HUDEP-2 (cell line): ENCODE data around the gene ZBTB7B.

ENCODE experiments used
- DNase-seq, 76 experiments: peaks; one replicate each; lab custom pipeline; 2025; ENCODE audit not compliant: unreplicated experiment in 76 of 76; lab: John Stamatoyannopoulos, UW

The ZBTB7B gene

DNA sequence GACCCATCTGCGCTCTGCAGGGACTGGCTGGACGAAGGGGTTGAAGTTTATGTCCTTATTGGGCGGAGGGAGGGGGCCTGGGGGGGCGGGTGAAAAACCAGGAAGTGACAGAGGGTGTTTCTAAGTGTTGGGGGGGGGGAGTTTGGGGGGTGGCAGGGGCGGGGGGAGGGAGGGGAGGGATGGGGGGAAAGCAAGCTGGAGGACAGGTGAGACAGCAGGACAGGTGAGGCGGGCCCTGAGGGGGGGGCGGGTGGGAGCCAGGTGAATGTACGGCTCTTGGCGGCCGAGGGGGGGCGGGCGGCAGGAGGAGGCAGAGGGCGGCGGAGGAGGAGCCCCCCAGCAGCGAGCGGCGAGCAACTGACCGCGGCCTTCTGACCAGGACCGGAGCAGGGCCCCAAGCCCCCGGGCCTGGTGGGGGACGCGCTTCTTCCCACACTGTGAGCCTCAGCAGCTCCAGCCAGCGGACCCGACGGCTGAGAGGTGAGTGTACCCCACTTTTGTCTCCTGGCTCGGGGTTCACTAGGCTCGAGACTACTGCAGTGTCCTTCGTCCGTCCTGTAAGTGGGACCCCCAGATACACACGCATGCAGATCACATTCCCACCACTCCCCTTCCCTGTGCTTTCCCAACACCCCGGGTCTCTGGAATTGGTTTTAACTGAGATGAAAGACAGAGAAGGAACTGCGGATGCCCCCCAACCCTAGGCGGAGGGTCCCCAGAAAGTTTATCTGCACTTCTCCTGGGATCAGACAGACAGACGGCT, at the start of gene ZBTB7B:
TSS of gene ZBTB7B (plus strand) at position 339 of the 763 bp plus-strand sequence. CDS start 11,859 bp downstream, outside the sequence.
- peak in 23 of 76 experiments; percentile 17 to 82 (median 61) for DNase-seq

DNA sequence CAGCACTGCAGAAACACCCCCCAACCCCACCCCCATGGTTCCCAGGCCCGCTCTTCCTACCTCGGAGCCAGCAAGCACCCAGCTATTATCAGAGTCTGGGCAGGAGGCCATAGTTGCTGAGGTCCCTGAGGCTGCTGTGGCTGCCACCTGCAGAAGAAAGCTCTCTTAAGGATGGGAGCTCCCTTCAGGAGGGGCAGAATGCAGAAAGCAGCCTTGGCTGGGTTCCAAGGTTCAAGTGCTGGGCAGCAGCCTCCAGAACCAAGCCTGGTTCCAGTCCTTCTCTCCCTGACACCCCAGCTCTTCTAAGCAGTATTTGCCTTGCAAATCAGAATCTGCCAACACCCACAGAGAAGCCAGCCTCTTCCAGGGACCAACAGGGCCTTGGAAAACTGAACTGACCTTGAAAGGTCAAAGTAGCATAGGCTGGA, 49.0 kb upstream of the ZBTB7B start:
- no peak for DNase-seq

DNA sequence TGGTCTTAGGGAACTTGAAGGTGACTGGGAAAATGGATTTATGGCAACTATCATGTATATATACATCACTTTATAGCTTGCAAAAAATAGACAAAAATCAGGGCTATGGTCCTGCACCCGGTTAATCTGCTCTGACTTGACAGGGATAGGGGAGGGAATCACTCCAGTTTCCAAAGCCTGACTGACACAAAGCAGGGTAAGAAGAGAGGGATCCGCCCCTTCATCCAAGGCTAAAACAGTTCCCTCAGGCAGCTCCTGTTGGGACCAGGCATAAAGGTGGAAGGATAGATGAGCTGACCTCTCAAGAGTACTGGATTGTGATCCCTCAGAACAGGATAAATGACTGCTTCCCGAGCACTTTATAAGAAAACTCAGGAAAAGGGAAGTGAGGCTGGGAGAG, 48.1 kb upstream of the ZBTB7B start:
- no peak for DNase-seq

DNA sequence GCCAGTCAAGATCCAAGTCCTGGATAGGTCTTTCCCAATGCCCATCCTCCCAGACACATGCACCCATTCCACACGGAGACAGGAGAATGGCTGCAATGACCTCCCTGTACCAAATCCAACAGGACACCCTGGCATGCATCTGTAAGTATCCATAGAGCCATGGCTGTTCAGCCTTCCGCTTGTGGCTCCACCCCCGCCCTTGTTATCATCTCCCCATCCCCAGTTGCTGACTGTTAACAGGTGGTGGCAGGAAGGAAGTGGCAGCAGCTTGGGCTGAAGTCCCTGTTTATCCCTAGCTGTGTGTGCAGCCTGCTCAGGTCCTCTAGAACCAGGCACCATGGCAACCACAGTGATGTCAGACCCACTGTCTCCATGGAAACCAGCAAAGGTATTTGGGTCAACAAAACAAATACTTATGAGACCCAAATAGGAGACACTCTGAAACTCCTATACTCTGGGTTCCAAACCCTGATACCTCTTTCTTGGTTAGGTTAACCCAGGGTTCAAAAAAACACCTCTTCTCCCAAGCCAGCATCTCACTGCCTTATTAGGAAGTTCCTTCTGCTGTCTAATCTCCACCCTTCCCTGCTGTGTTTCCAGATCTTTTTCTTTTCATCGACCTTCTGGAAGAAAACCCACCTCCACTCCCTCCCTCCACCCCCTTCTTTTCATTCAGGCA, 47.4 kb upstream of the ZBTB7B start:
- peak in 44 of 76 experiments; percentile 4 to 73 (median 34) for DNase-seq

DNA sequence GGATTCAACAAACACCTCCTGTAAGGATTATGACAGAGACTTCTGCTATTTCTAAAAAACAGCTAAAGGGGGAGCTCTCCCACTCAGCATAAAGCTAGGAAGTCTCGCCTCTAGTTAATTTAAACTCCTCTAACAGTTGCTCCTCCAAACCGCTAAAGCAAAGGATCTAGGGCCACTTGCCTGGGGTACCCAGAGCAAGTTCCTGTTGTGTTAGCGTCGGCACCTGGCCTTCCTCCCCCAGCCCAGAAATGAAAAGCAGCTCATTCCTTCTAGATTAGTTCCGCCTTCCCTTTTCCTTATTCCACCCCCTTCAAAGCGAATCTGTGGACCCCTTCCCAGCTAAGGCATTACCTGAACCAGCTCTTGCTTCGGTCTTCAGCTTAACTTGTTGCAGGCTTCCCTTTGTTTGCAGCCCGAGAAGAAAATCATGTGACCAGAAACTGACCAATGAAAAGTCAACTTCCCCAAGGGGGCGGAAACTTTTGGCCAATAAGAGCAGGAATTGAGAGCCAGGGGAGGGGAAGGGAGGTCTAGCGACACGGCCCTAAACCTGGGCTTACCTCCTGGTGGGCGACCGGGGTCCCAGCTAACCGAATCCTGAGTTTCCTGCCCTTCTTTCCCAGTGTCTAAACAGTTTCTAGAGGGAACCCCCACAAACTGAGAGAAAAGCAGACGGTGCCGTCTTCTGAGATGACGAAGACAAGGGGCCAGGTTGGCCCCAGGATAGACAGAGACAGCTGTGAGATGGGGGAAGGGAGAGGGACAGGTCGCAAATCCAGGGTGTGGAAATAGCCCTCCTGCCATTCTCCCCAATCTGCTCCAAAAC, 46.7 kb upstream of the ZBTB7B start, which contains the start of gene PBXIP1:
TSS of gene PBXIP1 (minus strand) at position 382 of the 826 bp plus-strand sequence. CDS start 2,378 bp downstream, outside the sequence.
- peak in 71 of 76 experiments; percentile 7 to 90 (median 71) for DNase-seq

DNA sequence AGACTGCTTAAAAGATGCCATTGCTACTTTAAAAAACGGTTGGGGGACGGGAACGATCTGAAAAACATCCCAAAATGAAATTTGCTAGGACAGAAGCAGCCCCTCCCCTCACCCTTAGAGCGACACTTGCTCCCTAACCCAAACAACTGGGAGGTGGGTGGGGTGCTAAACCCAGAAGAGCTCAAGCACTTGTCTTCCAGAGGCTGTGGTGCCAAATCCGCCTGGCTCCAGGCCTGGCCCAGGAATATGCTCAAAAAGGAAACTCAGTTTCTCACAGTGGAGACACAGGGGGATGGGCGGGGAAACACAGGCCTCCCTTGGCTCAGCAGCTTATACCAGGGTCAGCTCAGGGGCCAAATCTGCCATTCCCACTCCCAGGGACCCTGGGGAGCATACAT, 46.1 kb upstream of the ZBTB7B start:
- no peak for DNase-seq

DNA sequence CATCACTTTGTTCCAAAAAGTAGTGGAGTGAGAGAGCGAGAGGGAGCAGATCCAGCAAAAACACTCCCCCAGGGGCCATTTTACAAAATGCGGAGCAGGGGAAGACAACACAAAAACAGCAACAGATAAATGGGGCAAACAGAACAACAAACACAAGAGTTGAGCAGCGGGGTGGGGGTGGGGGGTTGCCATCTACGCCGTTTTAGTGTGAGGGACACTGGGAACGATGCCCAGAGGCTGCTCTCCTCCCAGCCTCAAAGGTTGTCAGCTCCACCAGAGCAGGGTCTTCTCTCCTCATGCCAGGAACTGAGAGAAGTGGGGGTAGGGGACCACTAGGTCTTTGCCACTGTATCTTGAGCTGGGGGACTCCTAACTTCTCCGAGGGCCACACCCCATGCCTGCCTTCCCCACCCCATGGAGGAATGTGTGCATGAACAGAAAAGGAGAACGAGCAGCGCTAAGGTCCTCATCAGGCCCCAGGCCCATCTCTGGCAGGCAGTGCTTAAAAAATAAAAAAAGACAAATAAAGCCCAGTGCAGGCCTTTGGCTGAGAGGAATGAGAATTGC, 45.4 kb upstream of the ZBTB7B start:
- peak in 15 of 76 experiments; percentile 6 to 40 (median 14) for DNase-seq

DNA sequence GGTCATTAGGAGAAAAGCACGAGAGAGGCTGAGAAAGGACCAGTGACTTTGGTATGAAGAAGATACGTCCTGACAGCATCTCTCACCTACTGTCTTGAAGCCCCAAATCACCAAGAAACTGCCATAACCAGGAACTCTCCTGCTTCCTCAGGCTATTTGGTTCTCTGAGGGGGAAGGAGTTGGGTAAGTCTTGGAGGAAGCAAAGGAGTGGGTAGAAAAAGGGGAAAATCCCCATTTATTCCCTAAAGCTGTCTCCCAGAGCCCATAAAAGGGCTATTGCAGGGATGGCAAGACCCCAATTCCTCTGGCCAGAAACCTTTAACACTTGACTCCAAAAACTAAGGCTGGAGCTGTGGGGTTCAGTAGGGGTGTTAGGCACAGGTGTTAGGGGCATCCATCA, 44.6 kb upstream of the ZBTB7B start:
- DNase-seq: no peak

DNA sequence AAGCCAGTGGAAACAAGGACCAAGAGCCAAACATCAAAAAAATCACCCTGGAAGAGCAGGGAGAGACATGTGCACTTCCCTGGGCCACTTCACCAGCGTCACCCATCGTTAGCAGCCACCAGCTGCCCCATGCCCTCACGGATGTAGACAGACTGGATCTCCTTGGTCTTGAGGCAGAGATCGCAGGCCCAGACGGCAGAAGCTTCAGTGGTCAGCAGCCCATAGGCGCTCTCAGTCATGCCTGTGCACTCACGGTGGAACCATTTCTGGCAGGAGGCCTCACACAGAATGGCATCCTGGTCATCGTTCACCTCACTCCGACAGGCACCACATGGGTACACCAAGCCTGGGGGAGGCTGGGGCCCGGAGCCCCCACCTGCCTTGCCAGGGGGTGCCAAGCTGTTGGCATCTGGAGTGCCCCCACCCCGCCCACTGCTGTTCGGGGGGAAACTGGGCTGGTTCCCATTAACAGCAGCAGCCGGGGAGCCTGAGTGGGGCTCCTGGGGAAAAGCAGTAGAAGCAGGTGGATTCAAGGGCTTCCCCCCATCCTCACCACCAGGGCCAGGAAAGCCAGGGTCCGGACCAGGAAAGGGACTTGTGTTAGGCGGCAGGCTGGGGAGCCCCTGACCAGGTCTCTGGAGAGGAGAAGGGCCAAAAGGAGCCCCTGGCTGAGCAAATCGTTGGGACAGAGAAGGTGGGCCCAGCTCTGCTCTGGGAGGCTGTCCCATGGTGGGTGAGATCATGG, 43.7 kb upstream of the ZBTB7B start:
- DNase-seq: no peak

DNA sequence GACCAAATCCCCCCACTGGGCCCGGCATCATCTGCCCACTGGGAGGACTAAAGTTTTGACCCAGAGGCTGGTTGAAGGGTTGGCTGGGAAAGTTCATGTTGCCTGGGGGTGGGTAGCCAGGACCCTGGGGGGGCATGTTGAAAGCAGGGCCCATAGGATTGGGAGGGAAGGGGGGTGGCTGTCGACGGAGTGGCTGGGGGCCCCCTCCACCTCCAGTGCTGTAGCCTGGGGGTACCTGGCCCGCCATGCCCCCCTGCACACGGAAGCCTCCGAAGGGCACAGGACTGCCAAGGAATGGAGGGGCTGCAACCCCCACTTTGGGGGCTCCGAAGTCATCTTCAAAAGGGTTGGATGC, 43.2 kb upstream of the ZBTB7B start:
- no peak for DNase-seq

DNA sequence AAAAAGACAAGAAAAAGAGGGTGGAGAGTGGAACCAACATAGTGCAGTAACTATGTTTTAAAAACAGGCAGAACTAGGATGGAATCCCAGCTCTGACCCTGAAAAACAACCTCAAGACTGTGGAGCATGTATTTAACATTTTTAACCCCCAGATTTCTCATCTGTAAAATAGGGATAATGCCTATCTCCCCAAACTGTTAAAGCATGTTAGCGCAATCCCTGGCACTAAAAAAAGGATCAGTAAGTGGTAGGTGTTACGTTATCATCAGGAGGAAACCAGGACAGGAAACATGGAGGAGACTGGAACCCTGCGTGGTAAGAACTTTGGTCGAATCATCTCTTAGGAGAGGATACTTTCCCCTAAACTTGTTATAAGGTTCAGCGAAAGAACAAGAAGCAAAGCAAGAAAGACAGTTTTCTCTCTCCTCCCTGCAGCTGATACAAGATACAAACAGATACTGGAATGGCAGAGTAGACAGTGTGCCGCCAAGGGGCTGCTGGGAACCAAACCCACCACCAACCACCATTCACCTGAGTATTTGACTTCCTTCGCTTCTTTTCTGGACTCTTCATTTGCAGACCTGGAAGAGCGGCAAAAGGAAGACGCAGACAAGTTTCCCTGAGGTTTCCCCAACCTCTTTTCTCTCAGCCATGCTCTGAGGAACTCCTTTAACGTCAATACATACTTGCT, 42.0 kb upstream of the ZBTB7B start:
- no peak for DNase-seq

DNA sequence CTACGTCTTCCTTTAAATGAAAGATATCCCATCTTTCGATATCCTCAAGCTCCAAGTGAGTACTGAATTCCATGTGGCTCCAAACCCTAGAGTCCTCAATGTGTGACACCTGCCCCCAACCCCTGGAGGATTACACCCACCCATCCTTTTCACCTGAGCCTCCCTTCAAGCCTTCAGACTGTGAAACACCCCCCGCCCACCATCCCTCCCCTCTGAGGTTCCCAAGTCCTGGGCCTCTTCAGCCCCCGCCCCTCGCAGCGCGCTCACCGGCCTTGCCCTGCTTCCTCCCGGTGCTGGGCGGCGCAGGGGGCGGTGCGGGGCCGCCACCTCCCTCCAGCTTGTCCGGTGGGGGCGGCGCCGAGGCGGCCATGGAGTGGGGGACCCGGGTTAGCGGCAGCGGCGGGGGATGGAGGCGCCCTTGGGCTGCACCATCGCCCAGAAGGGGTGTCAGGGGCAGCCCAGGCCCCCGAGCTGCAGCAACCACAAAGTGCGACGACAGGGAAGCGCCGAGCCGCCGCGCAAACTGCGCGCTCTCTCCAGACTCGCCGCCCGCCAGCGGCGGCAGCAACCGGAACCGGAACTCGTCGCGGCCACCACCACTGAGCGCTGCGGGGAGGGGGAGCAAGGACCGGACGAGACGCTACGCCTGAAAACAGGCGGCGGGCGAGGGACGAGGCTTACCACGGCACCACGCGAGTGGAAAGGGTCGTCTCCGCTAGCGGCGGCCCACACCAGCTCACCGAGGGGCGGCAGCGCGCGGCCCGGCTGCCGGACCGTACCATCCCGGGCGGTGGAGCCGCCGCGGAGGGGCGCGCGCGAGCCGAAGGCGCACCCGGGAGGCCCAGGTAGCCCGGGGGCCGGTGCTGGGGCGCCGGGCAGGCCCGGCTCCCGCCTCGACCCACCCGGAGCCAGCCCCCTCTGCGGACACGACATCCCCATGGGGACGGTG, 41.1 kb upstream of the ZBTB7B start, which contains the start of gene PYGO2:
TSS of gene PYGO2 (minus strand) at position 576 of the 949 bp plus-strand sequence. CDS start at position 370, 206 bp downstream.
- peak in 67 of 76 experiments; percentile 22 to 81 (median 63) for DNase-seq

DNA sequence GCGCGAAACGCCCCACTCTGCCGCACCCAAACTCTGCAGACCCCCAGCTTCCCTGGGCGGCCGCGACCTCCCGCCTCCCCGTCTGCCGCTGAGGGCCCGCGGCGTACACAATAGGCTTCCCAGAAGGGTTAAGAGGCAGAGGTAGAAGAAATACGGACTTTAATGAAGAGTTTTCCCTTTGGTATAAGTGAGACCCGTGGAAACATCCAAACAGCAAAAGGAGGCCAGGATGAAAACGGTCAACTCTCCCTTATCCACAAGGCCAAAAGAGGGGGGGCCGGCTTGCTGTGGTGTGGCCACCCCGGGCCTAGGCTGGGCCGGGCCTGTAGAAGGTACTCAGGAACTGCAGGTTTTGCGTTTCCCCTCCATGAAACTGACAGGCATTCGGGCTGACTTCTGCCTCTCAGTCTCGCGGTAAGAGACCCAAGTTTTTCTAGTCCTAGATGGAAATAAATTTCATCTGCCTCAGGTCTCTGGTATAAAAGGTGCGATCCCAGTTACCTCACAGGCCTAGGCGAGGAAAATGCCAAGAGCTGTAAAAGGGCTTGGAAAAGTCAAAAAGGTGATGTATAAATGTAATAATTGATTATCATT, 40.3 kb upstream of the ZBTB7B start:
- DNase-seq: peak in 18 of 76 experiments; percentile 3 to 79 (median 34)

DNA sequence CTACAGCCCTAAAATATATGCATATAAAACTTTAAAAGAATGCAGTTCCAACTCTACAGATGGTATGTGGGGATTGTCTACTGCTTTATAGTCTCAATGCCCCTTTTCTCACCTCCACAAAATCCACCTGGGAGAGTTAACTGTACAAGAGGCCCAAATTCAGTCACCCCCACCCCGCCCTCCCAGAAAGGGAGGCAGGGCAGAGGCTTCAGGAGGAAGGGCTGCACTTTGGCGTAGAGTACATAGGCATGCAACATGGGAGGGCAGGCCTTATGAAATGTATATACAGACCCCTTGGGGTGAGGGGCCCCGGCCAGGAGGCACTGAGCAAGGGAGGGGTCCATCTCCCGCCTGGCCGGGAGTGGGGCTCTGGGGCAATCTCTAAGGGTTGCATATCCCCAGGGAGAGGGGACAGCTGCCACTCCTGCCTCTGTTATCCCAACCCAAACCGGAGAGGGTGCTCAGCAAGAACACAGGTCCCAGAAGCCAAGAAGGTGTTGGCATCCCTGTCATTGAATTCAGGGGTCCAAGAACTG, 39.7 kb upstream of the ZBTB7B start:
- DNase-seq: no peak

DNA sequence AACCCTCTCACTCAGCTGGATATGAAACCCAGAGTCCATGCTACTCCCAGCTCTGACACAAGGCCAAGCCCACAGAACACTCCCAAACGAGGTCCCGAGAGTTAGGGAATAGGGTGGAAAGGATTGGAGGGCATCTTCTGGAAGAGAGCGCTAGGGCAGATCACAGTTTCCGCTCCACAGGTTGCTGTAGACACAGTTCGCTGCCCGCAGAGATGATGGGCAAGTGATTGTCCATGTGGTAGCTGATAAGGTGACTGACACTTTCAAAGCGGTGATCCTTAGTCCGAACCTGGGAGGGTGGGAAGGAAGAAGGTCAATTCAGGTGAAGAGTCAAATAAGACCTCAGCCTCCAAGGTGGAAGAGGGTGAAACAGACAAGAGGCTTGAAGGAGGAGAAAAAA, 39.0 kb upstream of the ZBTB7B start:
- no peak for DNase-seq

DNA sequence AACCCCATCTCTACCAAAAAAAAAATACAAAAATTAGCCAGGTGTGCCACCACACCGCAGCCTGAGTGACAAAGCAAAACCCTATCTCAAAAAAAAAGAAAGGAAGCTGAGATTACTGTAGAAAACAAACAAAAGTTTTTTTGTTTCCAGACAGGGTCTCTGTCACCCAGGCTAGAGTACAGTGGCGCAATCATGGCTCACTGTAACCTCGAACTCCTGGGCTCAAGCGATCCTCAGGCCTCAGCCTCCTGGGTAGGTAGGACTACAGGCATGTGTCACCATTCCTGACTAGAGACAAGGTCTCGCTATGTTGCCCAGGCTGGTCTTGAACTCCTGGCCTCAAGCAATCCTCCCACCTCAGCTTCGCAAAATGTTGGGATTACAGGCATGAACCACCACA, 38.2 kb upstream of the ZBTB7B start:
- DNase-seq: no peak

DNA sequence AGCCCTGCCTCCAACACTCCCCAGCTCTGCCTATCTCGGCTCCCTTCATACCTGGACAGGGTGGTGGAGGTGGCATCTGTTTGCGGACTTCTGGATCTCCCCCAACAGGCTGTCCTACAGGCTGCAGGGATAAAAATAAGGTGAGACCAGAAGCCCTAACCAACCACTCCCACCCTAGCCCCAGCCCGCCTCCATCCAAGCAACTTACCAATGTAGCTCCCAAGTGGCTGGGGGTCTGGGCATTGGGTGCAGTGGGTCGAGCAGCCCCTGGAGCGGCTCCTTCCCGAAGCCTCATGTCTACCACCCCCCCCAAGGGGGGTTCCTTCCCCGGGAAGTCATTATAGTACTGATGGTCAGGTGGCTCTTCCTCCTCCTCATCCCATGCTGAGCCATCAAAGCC, 36.5 kb upstream of the ZBTB7B start:
- no peak for DNase-seq
